GM19468 (cell line): ENCODE data around the gene TM4SF4.

Experiments used
- ATAC-seq: cut with Tn5 transposase; IDR thresholded peaks from one replicate; pipeline ENCODE4 v1.9.1; 2021; ENCODE audit warnings: mild to moderate bottlenecking, moderate library complexity, moderate number of reproducible peaks; ENCODE audit not compliant: unreplicated experiment; ENCODE audit errors: extremely low read depth

The TM4SF4 gene

GRCh38 chr3:149453140-149453805 is 21.2 kb upstream of the TM4SF4 start:
- no peak for ATAC-seq

DNA sequence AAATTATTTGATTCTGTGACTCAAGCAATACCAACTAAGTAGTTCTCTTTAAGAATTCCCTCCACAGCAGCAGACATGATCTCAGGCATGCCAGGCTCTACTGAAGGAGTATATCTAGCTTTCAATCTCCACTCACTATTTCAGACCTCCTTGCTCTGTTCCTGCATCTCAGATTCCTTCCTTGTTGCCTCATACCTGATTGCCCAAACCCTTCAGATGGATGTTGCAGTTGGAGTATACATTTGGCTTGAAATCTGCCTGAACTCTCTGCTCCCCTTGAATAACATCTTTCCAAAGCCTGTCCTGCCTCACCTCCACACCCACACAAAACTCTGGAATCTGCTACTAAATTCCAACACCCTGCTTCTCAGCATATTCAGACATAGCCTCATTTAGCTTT is 19.8 kb upstream of the TM4SF4 start:
- no peak for ATAC-seq

- ATAC-seq = no peak
Measured at GRCh38 chr3:149455366-149455765, 19.1 kb upstream of the TM4SF4 start.

DNA sequence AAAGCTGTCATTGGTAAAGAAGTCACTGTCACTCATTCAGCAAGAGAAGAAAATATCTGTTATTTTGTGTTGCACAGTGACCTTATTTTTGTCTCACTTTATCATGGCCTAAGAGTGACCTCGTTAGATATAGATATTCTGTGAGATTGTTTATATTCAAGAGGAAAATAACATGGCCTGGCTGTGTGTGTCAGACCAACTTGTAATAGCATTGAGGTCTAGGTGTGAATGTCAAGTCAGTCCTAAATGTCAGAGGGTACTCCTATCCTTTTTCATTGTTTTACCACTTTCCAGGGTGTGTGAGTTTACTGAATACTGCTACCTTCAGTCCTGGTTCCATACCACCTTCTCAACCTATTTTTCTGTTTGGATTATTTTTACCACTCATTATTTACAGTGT is 18.5 kb upstream of the TM4SF4 start:
- no peak for ATAC-seq

- ATAC-seq = no peak
Measured at GRCh38 chr3:149459491-149460059, 14.9 kb upstream of the TM4SF4 start.

DNA sequence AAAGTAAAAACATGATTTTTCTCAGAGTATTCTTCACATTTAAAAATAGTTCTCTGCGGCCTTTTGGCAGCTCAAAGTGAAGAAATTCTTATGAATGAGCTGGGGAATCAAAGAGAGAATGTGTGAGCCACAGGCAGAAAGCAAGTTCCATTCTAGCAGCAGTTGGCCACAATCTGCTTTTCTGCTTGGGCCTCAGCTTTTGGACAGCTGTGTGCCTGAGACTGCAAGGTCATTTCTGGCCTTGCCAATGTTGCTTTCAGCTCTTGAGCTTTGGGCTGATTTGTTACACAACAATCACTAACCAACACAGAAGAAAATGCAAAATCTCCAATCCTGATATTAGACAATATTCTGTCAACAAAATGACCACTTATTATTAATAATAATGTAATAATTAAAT is 14.4 kb upstream of the TM4SF4 start:
- no peak for ATAC-seq

- ATAC-seq = no peak
Measured at GRCh38 chr3:149462051-149462450, 12.4 kb upstream of the TM4SF4 start.

DNA sequence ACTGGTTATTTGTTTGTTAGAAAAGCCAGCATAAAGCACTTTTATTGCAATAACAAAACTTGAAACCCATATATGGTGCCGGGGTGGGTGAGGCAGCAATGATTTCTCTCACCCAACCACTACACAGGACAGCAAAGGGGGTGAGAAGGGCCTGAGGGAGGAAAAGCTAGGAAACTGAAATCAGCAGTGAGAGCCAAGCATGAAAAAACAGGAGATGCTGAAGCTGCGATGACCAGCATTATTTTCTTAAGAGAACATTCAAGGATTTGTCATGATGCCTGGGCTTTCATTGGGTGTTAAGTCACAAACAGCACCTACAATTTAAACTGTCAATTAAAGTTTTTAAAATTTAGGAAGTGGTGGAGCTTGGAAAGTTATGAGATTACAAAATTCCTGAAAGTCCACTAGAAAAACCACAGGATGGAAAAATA is 11.9 kb upstream of the TM4SF4 start:
- ATAC-seq = no peak

GRCh38 chr3:149463921-149464320 is 10.6 kb upstream of the TM4SF4 start:
- ATAC-seq = no peak

- no peak for ATAC-seq
Measured at GRCh38 chr3:149464542-149465328, 9.8 kb upstream of the TM4SF4 start.

- ATAC-seq = no peak
Measured at GRCh38 chr3:149465351-149465883, 9.1 kb upstream of the TM4SF4 start.

DNA sequence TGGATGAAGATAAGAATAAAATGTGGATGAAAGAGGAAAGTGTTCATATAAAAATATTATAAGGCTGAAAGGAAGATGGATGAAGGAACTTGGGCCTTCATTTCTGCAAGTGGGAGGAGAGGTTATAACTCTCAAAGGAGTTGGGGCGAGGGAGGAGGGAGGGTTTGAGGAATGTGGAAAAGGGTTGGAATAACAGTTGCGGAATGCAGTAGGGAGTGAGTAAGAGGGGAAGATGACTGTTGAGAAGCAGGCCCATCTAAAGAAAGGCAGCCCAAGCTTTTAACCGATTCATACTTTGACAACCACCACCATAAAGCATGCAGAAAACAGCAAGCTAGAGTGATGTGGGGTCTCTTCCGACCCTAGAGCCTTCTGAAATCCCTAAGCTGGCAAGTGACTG is 8.3 kb upstream of the TM4SF4 start:
- no peak for ATAC-seq

DNA sequence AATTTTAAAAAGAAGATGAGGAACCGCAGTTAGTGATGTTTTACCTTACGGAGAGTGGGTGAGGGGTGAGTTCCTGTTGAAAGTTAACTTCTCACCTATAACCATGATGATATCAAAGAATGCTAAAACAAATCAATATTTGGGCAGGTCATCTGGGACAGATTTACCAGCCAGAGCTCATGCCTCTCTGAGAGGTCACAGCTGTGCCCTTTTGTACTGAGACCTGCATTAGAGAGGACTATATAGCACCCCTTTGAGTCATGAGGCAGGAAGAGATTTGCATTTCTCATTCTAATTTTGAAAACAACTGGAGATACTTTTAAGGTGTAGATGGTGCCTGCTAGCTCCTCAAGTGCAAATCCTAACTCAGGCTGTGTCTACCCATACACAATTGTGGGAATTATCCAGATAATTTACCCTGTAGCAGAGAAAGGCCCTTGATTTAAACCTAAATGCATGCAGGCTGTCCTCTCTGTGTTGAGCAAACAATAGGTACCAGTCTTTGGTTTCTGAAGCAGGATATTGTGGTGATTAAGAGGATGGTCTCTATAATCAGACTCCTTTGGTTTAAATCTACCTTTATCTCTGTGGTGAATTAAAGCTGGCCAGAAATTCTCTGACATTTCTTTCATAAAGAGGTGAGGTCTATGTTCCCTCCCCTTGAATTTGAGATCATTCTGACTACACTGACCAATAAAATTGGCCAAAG is 5.8 kb upstream of the TM4SF4 start:
- peak; percentile 89 for ATAC-seq

DNA sequence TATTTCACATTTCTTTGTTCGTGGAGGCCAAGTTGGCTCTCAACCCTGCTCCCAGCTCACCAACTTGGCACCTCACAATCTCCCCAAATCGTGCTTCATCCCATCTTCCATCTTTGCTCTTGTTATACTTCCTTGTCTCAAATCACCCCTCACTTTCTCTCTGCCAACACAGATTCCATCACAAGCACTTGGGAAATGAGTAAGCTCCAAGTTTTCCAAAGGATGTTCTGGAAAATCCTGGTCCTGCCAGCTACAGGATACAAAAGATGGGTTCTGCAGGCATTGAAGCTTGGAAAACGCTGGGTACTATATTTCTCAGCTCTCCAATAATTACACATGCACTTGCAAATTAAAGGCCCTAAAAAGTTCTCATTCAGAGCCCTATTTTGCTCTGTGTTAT is 4.1 kb upstream of the TM4SF4 start:
- ATAC-seq = no peak

GRCh38 chr3:149472030-149472797 is 2.3 kb upstream of the TM4SF4 start:
- ATAC-seq = no peak

DNA sequence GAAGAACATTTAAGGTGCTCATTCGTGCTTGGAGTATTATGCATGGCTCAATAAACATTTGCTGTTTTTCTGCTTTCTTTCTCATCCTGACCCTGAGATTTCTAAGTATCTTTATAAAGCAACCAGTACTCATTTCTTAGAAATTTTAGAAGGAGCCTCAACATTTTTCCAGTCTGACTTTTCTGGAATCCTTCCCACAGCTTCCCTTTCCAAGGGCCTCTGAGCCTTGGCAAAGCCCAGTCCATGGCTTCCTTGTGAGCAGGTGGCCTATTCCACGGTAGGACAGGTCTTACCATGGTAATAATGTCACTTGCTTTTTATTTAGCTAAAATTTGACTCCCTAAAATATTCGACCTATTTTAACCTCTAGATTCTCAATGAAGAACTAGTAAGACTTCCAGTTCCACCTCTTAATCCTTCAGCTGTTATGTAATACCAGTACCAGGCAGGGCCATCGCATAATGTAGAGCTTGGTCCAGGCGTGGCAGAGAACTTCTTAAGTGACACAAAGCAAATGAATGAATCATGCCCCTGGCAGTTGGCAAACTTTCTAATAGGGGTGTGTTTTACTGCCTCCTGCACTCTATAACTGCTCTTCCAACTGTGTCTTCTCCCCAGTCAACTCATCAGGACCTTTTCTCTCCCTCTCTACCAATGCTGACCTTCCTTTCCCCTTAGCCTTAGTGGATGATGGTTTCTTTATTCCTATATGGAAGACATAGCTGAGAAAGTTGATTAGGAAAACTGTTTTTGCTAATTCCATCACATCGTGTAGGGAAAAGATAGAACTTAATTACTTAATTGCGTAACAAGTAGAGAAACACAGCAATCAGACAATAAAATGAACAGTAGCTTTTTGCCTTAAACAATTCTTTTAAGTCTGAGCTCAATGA is 894 bp upstream of the TM4SF4 start:
- ATAC-seq = no peak

DNA sequence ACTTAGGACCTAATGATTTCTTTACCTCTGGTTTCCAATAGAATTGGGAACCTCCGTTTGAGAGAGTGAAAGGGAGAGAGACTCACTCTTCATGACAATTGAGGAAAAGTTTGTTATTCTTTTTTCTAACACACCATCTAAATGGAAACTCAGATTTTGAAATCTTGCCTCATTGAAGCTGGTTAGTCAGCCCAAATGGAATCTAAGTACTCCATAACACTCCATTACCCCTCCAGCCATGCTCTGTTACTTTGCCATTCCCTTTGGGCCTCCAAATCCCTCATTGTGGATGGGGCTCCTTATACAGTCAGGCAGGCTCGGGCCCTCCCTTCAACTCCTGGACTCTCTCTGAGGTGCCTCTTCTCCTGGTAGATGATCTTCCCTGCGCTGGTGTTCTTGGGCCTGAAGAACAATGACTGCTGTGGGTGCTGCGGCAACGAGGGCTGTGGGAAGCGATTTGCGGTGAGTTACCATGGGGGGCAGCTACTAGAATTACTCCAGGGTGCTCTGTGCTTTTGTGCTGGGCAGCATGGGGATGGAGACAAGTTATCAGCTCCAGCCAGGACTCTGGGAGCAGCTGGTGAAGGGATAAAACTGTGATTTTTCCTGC is 1.1 kb downstream of the TM4SF4 start:
- ATAC-seq = no peak

DNA sequence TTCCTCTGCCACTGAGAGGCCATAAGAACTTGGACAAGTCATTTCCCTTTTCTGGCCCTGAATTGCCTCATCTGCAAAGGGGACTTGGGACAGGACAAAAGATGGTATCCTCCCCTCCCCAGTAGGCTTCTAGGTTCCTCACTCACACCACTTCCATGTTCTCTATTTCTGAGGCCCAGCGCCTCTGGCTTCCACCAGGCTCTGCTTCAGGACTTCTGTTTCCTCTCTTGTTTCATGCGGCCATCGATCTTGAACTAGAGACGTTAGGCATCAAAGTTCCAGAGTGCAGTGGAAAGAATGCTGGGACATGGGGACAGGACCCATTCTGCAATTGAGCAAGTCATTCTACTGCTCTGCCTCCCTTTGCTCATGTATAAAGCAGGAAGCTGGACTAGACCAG is 1.7 kb downstream of the TM4SF4 start:
- no peak for ATAC-seq
